HL-60/S4 treated with phorbol 12-myristate 13-acetate at 8.2 ng/mL for 4 days and 3 days (cell line): Measurements from ENCODE around the gene SELENOO.
"Not testable (repeated sequence)": the region's sequence is repeated elsewhere in the genome, so short reads cannot be mapped to it uniquely, and the experiment has no call there.

ENCODE experiments used
- in situ Hi-C: fragments of 300-500 bp; cut with MboI; formaldehyde crosslinking; loops from 2 replicates; pipeline ENCODE4 v1.15.0; 2022; ENCODE audit warnings: low sequenced_read_pairs

The SELENOO gene

GRCh38 chr22:50200461-50201190, at the start of gene SELENOO:
SELENOO (plus strand) TSS chr22:50201011; CDS start chr22:50201037, 26 bp downstream.
- in situ Hi-C loops, result loop anchor here (25.0 kb wide), 1 partner anchor 263 kb away; no protein-coding TSS in a partner anchor

GRCh38 chr22:50151571-50152537, 49.0 kb upstream of the SELENOO start:
- in situ Hi-C loops, result no loop called here

- in situ Hi-C loops, result no loop called here
Measured at GRCh38 chr22:50153056-50153755, 47.6 kb upstream of the SELENOO start.

GRCh38 chr22:50153756-50154140, 47.1 kb upstream of the SELENOO start:
- in situ Hi-C loops, result no loop called here

- in situ Hi-C loops, result no loop called here
Measured at GRCh38 chr22:50157709-50158375, 43.0 kb upstream of the SELENOO start.

GRCh38 chr22:50160947-50161346, 39.9 kb upstream of the SELENOO start:
- in situ Hi-C loops, result no loop called here

- in situ Hi-C loops, result no loop called here
Measured at GRCh38 chr22:50161508-50162390, 39.1 kb upstream of the SELENOO start.

- in situ Hi-C loops, result no loop called here
Measured at GRCh38 chr22:50162391-50162956, 38.3 kb upstream of the SELENOO start.

- in situ Hi-C loops, result no loop called here
Measured at GRCh38 chr22:50165436-50166123, 35.2 kb upstream of the SELENOO start.

GRCh38 chr22:50167689-50168489, 32.9 kb upstream of the SELENOO start:
- in situ Hi-C loops, result no loop called here

GRCh38 chr22:50168490-50169180, 32.2 kb upstream of the SELENOO start:
- in situ Hi-C loops, result not testable (repeated sequence)

GRCh38 chr22:50169181-50169759, 31.5 kb upstream of the SELENOO start:
- in situ Hi-C loops, result no loop called here

GRCh38 chr22:50169774-50170341, 31.0 kb upstream of the SELENOO start:
- in situ Hi-C loops, result no loop called here

GRCh38 chr22:50170453-50171318, 30.1 kb upstream of the SELENOO start, which contains the start of gene PANX2:
PANX2 (plus strand) TSS chr22:50170731; CDS start chr22:50170731, 0 bp downstream.
- in situ Hi-C loops, result no loop called here

- in situ Hi-C loops, result no loop called here
Measured at GRCh38 chr22:50171319-50171964, 29.4 kb upstream of the SELENOO start.
